Measurements from ENCODE around the gene TSHZ1.

Gene TSHZ1

GRCh38 chr18:75222407-75222806, 11.8 kb downstream of the TSHZ1 start:
- no peak for FAIRE-seq

- FAIRE-seq = peak; percentile 95
These were observed 13.2 kb downstream of the TSHZ1 start for GRCh38 chr18:75223687-75224347.

- peak; percentile 30 for FAIRE-seq
These were observed 15.8 kb downstream of the TSHZ1 start for GRCh38 chr18:75226286-75226955.

GRCh38 chr18:75226956-75227316, 16.3 kb downstream of the TSHZ1 start:
- FAIRE-seq = no peak

GRCh38 chr18:75227535-75228296, 17.1 kb downstream of the TSHZ1 start:
- peak; percentile 33 for FAIRE-seq

- no peak for FAIRE-seq
These were observed 18.4 kb downstream of the TSHZ1 start for GRCh38 chr18:75228967-75229366.

DNA sequence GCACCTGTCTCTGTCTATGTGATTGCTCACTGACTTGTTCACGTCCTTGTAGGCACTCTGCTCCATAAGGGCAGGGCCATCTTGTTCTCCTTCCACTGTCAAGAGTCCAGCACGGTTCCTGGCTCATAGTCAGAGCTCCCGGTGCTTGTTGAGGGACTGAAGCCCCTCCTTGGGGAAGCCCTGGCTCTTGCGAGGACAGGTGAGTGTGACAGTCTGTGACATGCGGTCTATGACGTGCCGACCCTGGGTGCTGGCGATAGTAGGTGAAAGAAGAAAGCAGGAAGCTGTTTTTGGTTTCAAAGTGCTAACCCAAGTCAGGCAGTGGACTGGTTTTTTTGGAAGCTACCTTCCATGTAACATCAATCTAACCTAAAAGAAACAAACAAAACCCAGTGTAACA, 18.8 kb downstream of the TSHZ1 start:
- FAIRE-seq = no peak

DNA sequence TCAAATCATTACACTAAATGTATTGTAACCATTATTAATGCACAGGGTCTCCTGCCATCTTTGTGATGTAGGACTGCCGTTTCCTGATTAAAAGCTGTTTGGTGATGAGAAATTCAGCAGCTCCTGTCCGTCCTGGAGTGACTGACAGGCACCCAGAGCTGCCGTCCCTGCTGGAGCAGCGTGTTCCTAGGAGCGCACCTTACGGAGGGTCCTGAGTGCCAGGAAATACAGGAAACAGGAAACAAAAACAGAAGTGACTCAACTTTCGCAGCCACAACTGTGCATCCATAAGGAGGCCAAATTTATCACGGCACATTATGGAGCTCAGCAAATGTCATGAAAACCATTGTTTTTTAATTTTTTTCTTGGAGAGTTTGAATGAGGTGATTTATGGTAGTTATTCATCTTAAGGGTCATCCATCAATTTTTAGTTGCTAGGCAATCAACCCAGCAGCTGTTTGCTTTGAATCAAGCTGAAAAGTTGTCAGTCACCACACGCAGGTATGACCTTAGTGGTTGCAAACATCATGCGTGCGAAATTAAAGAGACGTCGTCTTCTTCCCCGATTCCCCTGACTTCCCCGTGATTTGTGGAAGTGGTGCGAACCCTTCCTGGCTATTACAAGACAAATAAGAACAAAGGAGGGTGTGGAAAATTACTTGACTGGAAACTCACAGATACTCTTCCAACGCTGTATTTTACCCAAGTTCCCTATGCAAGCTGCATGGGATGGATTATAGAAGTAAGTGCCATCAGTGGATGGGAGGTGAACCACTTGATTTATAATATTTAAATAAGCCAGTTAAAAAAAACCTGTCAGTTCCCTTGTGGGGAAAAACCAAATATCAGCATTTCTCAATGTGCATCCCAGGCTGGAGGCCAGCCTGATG, 19.8 kb downstream of the TSHZ1 start:
- FAIRE-seq = no peak

GRCh38 chr18:75231053-75231406, 20.4 kb downstream of the TSHZ1 start:
- no peak for FAIRE-seq

- FAIRE-seq = no peak
These were observed 24.3 kb downstream of the TSHZ1 start for GRCh38 chr18:75234901-75235300.

DNA sequence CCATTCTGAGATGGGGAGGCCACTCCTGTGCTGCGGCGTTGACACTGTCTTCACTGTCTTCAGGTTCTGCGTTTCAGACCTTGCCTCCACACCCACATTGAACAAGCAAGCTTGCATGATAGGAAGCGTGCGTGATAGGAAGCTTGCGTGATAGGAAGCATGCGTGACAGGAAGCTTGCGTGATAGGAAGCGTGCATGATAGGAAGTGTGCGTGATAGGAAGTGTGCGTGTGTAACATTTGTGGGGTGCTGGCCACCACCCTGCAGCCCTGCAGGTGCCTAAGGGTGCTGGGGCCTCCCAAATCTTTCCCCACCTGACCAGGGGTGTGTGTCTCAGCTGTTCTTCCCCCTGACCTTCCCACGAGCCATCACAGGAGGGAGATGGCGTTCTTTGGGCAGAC, 25.3 kb downstream of the TSHZ1 start:
- no peak for FAIRE-seq

GRCh38 chr18:75238100-75238499, 27.5 kb downstream of the TSHZ1 start:
- FAIRE-seq = no peak

DNA sequence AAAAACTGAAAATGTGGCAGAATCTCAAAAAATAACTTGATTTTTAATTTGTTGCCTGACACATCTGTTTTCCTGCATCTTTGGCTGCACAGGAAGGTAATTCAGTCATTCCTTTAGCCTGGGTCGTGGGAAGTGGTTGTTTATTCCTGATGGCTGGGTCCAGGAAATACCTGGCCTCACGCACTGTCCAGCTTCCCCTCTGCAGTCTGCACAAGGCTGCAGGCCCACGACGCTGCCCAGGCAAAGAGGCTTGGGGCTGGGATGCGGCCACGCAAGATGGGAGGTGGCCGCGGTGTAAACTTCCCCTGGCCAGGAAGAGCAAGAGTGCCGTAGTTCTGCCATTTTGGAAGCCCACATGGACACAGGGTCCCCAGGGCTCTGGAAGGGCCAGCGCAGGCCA, 28.2 kb downstream of the TSHZ1 start:
- no peak for FAIRE-seq

DNA sequence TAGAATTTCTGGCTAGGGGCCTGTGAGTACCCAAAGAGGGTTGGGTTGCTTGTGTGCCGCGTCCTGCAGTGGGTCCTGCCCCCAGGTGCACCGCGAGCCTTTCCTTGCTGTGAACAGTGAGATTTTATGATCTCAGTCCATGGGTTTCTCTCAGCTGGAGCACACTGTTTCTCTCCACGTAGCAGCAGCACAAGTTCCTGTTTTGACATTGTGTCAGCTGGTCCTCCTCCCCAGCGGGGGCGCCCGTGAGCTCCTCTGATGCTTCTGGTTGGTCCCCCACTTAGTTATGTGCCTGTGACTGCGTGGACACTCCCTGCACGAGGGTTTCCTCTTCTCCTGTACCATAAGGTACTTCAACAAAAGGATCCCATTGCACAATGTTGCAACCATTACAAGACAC, 29.8 kb downstream of the TSHZ1 start:
- FAIRE-seq = no peak

DNA sequence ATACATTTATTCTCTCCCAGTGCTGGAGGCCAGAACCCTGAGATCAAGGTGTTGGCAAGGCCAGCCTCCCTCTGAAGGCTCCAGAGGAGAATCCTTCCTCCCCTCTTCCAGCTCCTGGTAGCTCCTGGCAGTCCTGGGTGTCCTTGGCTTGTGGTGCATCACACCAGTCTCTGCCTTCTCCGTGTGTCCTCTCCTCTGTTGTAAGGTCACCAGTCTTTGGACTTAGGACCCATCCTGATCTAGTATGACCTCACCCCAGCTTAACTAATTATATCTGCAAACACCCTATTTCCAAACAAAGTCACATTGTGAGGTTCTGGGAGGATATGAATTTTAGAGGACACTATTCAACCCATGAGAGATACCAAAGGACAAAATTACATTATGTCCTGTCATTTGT, 31.1 kb downstream of the TSHZ1 start:
- no peak for FAIRE-seq

GRCh38 chr18:75244351-75245313, 34.0 kb downstream of the TSHZ1 start:
- FAIRE-seq = no peak

DNA sequence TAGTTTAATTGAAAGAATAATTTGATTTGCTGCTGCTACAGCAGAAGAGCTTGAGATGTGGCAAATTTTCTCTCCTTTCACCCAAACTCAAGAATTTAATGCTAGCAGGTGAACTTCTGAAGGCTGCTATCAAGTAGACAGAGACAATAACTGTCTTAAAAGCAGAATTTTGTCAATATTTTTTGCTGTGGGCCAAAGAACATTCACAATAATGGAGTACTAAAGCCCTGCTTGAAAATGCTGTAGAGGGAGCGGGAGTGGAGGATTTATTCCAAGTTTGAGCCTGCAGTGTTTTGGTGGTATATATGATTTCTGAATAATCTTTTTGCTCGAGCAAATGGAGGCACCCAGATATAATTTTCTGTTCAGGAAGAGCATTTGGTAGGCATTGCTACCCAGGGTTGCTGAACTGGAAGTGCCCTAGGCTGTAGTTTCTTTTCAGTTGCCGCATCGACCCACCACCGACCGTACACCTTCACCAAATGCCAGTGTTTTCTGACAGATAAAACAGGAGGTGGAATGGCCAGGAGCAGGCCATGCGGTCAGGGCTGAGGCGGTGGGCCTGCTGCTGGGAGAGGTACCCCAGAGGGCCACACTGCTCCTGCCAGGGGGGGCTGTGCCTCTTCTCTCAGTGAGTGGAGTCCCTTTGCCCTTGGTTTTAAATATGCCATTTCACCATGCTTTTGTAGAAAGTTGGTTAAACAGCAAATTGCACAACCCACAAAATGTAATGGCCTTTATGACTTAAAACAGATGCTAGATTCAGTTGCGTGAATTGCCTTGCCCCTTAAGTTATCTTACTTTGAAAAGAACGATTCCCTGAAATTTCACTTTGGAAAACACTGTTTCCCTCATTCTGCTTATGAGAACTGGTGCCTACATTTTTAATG, 36.4 kb downstream of the TSHZ1 start:
- FAIRE-seq = peak; percentile 55

GRCh38 chr18:75247611-75248421, 37.2 kb downstream of the TSHZ1 start:
- peak; percentile 97 for FAIRE-seq

DNA sequence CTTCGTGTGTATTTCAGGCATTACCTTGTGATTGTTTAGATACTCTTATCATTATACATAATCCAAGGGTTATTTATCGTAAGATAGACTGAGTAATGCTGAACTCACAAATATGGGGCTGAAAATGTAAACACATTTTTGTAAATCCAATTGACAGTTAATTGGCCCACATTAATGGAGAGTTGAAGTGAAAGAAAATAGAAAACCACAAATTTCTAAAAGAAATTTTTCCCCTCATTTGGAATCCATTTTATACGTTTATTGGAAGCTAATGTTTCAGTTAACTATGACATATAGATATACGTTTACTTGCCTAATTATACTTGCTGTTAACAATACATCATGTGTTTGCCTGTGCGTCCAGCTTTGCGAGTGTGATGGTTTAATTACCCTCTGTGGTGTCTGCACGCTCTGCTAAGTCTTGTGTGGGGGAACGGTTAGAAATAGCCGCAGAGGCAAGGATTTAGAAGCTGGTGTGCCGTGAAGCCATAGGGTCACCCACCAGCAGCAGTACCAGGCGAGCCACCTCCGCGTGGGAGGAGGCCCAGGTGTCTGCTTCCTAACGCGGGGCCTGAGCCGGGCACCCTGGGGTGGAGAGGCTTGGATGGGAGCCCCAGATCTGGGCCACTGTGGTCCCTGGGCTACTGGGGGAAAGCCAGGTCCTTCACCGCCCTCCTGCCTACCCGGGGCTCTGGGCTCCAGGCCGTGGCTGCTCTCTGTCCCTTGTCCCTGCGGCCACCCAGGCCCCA, 38.0 kb downstream of the TSHZ1 start:
- FAIRE-seq = peak; percentile 89

Data from islet of Langerhans (tissue), 1 donor.